T follicular helper cell (primary cell): ENCODE data around the gene TFF3.

Source experiments
- DNase-seq: peaks from one replicate; pipeline ENCODE4 v3.0.0-alpha.2; 2020; ENCODE audit warnings: low read depth

The TFF3 gene

GRCh38 chr21:42320791-42321190 lies 5.6 kb upstream of the TFF3 start:
- DNase-seq, result no peak

GRCh38 chr21:42319851-42320572 lies 4.8 kb upstream of the TFF3 start:
- no peak for DNase-seq

- DNase-seq, result no peak
These were observed 4.2 kb upstream of the TFF3 start for GRCh38 chr21:42319376-42319775.

- no peak for DNase-seq
These were observed 2.9 kb upstream of the TFF3 start for GRCh38 chr21:42317826-42318746.

- no peak for DNase-seq
These were observed 2.1 kb upstream of the TFF3 start for GRCh38 chr21:42317341-42317741.

GRCh38 chr21:42316891-42317290 lies 1.7 kb upstream of the TFF3 start:
- DNase-seq, result no peak

GRCh38 chr21:42314616-42315295 lies 453 bp downstream of the TFF3 start:
- no peak for DNase-seq

- no peak for DNase-seq
These were observed 1.7 kb downstream of the TFF3 start for GRCh38 chr21:42313501-42313969.

- DNase-seq, result no peak
These were observed 2.5 kb downstream of the TFF3 start for GRCh38 chr21:42312626-42313104.

- DNase-seq, result no peak
These were observed 3.2 kb downstream of the TFF3 start for GRCh38 chr21:42311816-42312625.

GRCh38 chr21:42311160-42311559 lies 4.0 kb downstream of the TFF3 start:
- no peak for DNase-seq

GRCh38 chr21:42310411-42311001 lies 4.7 kb downstream of the TFF3 start:
- DNase-seq, result no peak

- peak; percentile 54 for DNase-seq
These were observed 5.4 kb downstream of the TFF3 start for GRCh38 chr21:42309753-42310213.

GRCh38 chr21:42308914-42309752 lies 6.1 kb downstream of the TFF3 start:
- DNase-seq, result no peak

- DNase-seq, result no peak
These were observed 6.9 kb downstream of the TFF3 start for GRCh38 chr21:42308161-42308913.

- DNase-seq, result no peak
These were observed 8.1 kb downstream of the TFF3 start for GRCh38 chr21:42307106-42307505.

GRCh38 chr21:42306366-42307035 lies 8.7 kb downstream of the TFF3 start:
- DNase-seq, result no peak

- no peak for DNase-seq
These were observed 9.5 kb downstream of the TFF3 start for GRCh38 chr21:42305707-42306147.
